GM21423 (cell line): Measurements from ENCODE around the gene ALG14.
"Not testable (repeated sequence)": the region's sequence is repeated elsewhere in the genome, so short reads cannot be mapped to it uniquely, and the experiment has no call there.

Source experiments
- ATAC-seq: cut with Tn5 transposase; IDR thresholded peaks from one replicate; pipeline ENCODE4 v1.9.1; 2021; ENCODE audit warnings: mild to moderate bottlenecking, moderate library complexity; ENCODE audit not compliant: unreplicated experiment

The ALG14 gene

GRCh38 chr1:95089650-95090287 is 17.0 kb upstream of the ALG14 start:
- no peak for ATAC-seq

DNA sequence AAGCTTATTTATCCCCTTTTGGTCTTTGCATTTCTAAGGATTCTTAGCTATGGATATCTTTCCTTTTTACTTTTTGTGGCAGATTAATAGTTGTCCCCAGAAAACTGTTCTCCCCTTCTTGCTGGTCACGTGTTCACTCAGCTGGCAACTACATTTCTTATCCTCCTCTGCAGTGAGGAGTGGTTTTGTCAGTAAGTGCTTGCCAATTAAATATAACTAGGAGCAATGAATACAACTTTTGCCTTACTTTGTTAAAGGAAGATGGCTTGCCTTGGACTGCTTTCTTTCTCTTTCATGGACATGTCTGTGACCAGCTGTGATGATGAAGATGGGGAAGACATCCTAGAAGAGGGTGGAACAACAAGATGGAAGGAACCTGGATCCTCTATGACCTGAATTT is 15.6 kb upstream of the ALG14 start:
- no peak for ATAC-seq

- ATAC-seq = no peak
These were observed 14.3 kb upstream of the ALG14 start for GRCh38 chr1:95086949-95087533.

DNA sequence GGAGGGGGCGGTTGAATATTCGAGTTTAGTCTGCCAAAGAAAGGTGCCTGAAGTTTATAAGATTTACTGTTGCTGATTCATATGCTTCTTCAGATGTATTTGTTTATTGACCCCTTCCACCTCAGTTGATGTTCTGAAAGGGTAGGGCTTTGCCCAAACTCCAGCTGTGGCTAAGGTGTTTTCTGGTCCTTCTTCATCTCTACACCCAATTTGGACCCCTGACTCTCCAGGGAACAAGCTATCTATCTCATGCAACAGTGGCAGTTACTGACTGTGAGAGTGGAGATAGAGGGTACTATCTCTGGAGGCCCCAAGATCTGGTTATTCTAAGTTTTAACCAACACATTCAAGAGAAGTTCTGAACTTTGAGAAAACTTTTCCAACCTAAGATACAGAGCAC is 12.6 kb upstream of the ALG14 start:
- ATAC-seq = no peak

GRCh38 chr1:95084317-95085176 is 11.8 kb upstream of the ALG14 start:
- ATAC-seq = peak; percentile 78

- no peak for ATAC-seq
These were observed 8.1 kb upstream of the ALG14 start for GRCh38 chr1:95080879-95081278.

DNA sequence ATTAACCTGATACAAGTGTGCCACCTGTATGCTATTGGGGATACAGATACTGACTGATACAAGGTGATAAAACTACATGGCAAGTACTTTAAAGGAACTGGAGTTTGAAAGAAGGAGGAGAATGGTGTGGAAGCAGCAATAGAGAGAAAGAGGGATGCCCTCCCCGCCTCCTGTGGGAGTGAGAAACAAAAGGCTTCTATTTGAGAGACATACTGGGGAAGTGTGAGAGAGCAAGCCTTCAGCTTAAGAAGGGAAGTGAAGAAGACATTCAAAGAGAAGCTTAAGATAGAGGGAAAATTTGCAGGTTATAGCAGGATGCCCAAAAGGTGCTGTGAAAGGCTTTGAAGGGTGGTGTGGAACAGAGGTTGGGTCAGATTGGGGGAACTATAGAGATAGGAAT is 7.7 kb upstream of the ALG14 start:
- ATAC-seq = no peak

GRCh38 chr1:95076034-95076433 is 3.3 kb upstream of the ALG14 start:
- ATAC-seq = no peak

DNA sequence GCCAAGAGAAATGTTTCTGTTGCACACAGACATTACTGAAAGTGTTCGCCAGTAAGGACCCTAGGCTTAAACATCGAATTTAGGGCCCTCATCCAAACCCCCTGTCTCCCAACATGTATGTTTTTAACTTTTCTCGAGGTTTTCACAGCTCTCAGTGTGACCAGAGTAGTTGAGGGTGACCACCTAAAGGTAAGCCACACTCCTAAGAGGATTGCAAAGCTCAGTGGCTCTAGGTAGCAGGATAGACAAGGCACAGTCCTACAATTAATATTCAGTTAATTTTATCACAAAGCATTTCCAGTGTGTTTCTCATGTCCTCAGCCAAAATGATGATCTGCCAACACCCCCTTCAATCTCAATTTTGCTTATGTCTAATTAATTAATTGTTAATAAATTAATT is 695 bp upstream of the ALG14 start:
- no peak for ATAC-seq

GRCh38 chr1:95072117-95072516 is 634 bp downstream of the ALG14 start:
- ATAC-seq = no peak

DNA sequence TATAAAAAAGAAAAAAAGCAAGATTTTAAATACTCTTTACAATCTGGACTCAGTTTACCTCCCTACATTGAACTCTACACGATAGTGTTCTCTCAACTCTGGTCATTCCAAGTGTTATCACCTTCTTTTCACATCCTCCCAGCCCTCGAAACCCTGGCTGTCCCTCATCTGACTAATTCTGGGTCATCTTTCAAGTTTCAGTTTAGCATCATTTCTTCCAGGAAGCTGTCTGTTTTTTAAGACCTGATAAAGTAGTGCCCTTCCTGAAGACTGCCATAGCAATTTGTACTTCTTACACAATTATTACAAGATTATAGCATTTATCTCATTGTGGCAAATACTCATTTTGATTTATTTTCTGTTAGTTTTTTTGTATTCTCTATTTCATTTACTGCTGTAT is 1.2 kb downstream of the ALG14 start:
- ATAC-seq = no peak

- ATAC-seq = no peak
These were observed 3.0 kb downstream of the ALG14 start for GRCh38 chr1:95069710-95070093.

- ATAC-seq = no peak
These were observed 3.6 kb downstream of the ALG14 start for GRCh38 chr1:95068956-95069709.

- no peak for ATAC-seq
These were observed 5.2 kb downstream of the ALG14 start for GRCh38 chr1:95067568-95067967.

DNA sequence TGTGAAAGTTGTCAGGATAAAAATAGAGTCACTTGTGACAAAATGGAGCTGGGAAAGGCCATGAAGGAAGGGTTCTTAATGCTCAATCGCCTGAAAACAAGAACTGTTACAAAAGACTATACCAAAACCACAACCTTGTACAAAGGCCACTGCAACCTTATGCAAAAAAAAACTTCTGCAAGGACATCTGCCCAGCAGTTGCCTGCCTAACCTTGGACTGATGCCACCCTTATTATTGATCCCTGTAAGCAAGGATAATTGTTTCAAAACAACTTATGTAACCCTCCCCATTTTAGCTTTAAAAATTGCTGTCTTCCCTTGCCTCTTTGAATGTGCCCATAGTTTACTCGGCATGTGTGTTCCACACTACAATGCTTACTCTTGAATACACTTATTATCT is 5.7 kb downstream of the ALG14 start:
- ATAC-seq = no peak

DNA sequence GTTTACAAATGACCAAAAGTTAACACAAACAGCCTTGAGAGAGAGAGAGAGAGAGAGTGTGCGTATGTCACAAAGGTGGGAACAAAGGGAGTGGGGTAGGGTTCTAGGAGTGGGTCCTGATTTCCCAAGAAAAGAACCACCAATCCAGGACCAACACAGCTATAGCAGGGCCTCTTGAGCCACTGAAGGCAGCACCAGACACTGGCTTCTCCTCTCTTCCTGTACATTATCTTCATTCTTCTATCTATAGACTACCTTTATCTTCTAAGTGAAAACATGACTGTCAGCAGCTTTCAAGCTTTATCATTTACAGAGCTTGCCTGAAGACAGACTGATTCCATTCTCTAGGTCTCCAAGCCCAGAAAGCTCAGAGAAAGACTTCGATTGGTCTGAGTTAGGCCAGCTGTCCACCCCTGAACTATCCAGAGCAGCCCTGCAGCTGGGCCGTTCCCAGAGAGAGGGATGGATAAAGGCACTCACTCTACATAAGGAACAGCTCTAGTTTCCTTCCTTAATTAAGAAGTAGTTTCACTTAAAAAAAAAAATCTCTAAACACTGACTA is 11.2 kb downstream of the ALG14 start:
- ATAC-seq = no peak

GRCh38 chr1:95058974-95059373 is 13.8 kb downstream of the ALG14 start:
- ATAC-seq = no peak

DNA sequence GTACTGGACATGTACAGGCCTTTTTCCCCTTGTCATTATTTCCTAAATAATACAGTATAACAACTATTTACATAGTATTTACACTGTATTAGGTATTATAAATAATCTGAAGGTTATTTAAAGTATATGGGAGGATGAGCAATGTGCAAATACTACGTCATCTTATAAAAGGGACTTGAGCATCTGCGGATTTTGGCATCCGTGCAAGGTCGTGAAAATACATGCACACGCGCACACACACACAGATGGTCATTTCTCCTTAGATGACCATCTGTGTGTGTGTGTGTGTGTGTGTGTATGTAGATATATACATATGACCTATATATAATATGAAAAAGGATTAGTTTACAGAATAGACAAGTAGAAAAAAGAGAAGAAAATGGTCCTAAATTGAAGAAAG is 15.4 kb downstream of the ALG14 start:
- ATAC-seq = no peak

DNA sequence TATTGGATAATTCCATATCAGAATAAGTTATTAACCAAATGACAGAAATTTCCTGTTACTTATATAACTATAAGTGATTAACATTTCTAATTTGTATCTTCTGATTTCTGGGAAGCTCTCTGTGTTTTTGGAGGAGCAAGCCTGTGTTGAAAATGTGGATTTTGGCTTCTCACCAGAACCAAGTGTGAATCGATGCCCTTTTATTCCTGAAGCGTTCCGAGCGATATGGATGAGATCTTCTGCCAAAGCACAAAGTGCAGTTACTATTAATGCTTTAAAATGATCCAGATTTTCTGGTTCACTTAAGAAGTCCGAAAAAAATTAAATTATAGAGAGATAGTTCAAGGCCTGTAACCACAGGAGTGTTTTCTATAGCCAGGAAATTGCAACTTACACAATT is 22.8 kb downstream of the ALG14 start:
- no peak for ATAC-seq

DNA sequence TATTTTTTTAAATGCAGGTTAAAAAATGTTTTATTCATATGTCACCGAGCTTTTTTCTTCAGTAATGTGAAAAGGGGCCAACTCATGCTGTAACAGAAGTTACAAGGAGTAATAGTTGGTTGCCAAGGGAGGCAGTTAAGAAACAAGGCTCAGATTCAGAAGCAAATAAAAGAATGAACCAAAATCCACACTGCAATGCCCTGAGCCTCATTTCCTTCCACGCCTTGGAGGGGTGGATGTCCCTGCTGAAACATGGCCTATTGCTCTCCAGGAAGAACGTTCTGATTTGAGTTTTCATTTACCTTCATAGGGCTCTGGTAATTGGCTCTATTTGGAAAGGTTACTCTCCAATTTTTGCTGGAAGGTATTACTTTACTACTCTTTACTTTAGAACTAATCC is 24.4 kb downstream of the ALG14 start:
- no peak for ATAC-seq

- not testable (repeated sequence) for ATAC-seq
These were observed 25.1 kb downstream of the ALG14 start for GRCh38 chr1:95047624-95048023.
